SU-DHL-6 (cell line): ENCODE results near the gene FBXL13.

Source experiments
- H2AFZ ChIP-seq: fragments of 200-600 bp; sonication (generic); 2 replicates; pipeline ENCODE4 v1.6.1; 2014; ENCODE audit warnings: low read depth, mild to moderate bottlenecking, moderate library complexity, mixed read lengths, antibody characterized with exemption, low read length; ENCODE audit not compliant: severe bottlenecking
- H3F3A ChIP-seq: fragments of 200-600 bp; shearing (Covaris generic); 2 replicates; pipeline ENCODE4 v1.6.0; 2016; ENCODE audit warnings: antibody characterized with exemption, mild to moderate bottlenecking; ENCODE audit not compliant: insufficient read depth
- H3K27ac ChIP-seq: fragments of 200-600 bp; sonication (generic); 2 replicates; pipeline ENCODE4 v1.5.1; 2016; ENCODE audit warnings: low read depth, mild to moderate bottlenecking, low read length, moderate library complexity, mixed read lengths
- H3K27me3 ChIP-seq: fragments of 200-600 bp; sonication (generic), shearing (Covaris generic); 2 replicates; pipeline ENCODE4 v1.6.0; 2014; ENCODE audit warnings: mild to moderate bottlenecking, low read length
- H3K36me3 ChIP-seq: fragments of 200-600 bp; sonication (generic); 2 replicates; pipeline ENCODE4 v1.6.1; 2014; ENCODE audit warnings: mild to moderate bottlenecking, low read length, mixed read lengths
- H3K4me2 ChIP-seq: fragments of 300-600, 200-600 bp; shearing (Covaris generic), sonication (generic); 2 replicates; pipeline ENCODE4 v1.6.0; 2014; ENCODE audit warnings: low read length, low read depth, mild to moderate bottlenecking; ENCODE audit not compliant: poor library complexity, severe bottlenecking
- H3K4me3 ChIP-seq: fragments of 200-600 bp; sonication (generic); 2 replicates; pipeline ENCODE4 v1.5.1; 2014; ENCODE audit warnings: antibody characterized with exemption, low read length, mild to moderate bottlenecking, mixed read lengths; ENCODE audit not compliant: insufficient read depth, poor library complexity, severe bottlenecking
- H3K79me2 ChIP-seq: fragments of 200-600 bp; sonication (generic); 2 replicates; pipeline ENCODE4 v1.6.1; 2014; ENCODE audit warnings: mild to moderate bottlenecking, low read length, moderate library complexity; ENCODE audit not compliant: insufficient read depth
- H3K9ac ChIP-seq: fragments of 200-600 bp; sonication (generic); 2 replicates; pipeline ENCODE4 v1.7.0; 2014; ENCODE audit warnings: mild to moderate bottlenecking, low read length
- H3K9me2 ChIP-seq: fragments of 200-600 bp; sonication (generic); replicated peaks from 2 replicates; pipeline ENCODE4 v1.6.1; 2014; ENCODE audit warnings: low read length; ENCODE audit not compliant: insufficient read depth
- H3K9me3 ChIP-seq: fragments of 200-600 bp; sonication (generic); 2 replicates; pipeline ENCODE4 v1.6.1; 2014; ENCODE audit warnings: low read length, mixed read lengths; ENCODE audit not compliant: insufficient read depth
- H4K20me1 ChIP-seq: fragments of 200-600 bp; sonication (generic); 2 replicates; pipeline ENCODE4 v1.6.1; 2014; ENCODE audit warnings: low read depth, mild to moderate bottlenecking, antibody characterized with exemption, low read length, moderate library complexity, mixed read lengths
- EZH2phosphoT487 ChIP-seq: fragments of 200-600 bp; sonication (generic), shearing (Covaris generic); conservative IDR thresholded peaks from 2 replicates; pipeline ENCODE4 v1.6.1; 2018; ENCODE audit warnings: mild to moderate bottlenecking, antibody characterized with exemption, low read length, moderate library complexity, mixed read lengths
- TF ChIP-seq, protein P1 (sequence below): fragments of 200-600 bp; sonication (generic); IDR thresholded peaks from one replicate; pipeline ENCODE4 v1.5.1; 2017; ENCODE audit warnings: antibody characterized with exemption, mild to moderate bottlenecking, low read length, moderate library complexity; ENCODE audit not compliant: insufficient read depth, poor library complexity, severe bottlenecking

Gene FBXL13

GRCh38 chr7:102845346-102845745 lies 229.2 kb downstream of the FBXL13 start:
- TF ChIP-seq EZH2phosphoT487 = no peak
- TF ChIP-seq, protein P1, sequence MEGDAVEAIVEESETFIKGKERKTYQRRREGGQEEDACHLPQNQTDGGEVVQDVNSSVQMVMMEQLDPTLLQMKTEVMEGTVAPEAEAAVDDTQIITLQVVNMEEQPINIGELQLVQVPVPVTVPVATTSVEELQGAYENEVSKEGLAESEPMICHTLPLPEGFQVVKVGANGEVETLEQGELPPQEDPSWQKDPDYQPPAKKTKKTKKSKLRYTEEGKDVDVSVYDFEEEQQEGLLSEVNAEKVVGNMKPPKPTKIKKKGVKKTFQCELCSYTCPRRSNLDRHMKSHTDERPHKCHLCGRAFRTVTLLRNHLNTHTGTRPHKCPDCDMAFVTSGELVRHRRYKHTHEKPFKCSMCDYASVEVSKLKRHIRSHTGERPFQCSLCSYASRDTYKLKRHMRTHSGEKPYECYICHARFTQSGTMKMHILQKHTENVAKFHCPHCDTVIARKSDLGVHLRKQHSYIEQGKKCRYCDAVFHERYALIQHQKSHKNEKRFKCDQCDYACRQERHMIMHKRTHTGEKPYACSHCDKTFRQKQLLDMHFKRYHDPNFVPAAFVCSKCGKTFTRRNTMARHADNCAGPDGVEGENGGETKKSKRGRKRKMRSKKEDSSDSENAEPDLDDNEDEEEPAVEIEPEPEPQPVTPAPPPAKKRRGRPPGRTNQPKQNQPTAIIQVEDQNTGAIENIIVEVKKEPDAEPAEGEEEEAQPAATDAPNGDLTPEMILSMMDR = no peak

DNA sequence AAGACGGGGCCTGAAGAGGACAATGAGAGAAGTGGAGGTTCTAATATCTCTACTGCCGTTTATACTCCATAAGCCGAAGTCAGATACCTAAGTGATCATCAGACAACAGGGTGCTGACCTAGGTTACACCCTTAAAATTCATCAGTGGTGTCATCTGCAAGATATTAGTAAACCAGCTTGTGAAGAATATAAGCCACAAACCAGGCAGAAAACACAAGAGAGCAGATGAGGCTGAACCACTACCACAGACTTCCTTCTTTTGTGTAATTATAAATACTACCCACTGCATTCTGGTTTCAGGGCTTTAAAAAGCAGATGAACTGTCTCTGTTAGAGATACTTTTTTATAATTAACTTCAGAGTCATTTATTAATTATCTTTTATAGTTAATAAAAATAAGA lies 230.7 kb downstream of the FBXL13 start:
- TF ChIP-seq, protein P1 = no peak
- no peak for TF ChIP-seq EZH2phosphoT487
- no peak overlapping the region for H3K9ac ChIP-seq

More at GRCh38 chr7:102845346-102845745, 229.2 kb downstream of the FBXL13 start:
- Histone ChIP-seq H3K9me2 (no peaks in the 10 kb centered on the region), H3F3A (no peaks in the 10 kb centered on the region), H3K27ac (no peak overlapping the region), H3K27me3 (no peaks in the 10 kb centered on the region), H3K36me3 (no peaks in the 10 kb centered on the region), H2AFZ (no peak overlapping the region), H4K20me1 (no peaks in the 10 kb centered on the region), H3K4me3 (no peak overlapping the region), H3K9me3 (no peaks in the 10 kb centered on the region), H3K9ac (no peak overlapping the region), H3K4me2 (no peak overlapping the region), H3K79me2 (no peaks in the 10 kb centered on the region)

DNA sequence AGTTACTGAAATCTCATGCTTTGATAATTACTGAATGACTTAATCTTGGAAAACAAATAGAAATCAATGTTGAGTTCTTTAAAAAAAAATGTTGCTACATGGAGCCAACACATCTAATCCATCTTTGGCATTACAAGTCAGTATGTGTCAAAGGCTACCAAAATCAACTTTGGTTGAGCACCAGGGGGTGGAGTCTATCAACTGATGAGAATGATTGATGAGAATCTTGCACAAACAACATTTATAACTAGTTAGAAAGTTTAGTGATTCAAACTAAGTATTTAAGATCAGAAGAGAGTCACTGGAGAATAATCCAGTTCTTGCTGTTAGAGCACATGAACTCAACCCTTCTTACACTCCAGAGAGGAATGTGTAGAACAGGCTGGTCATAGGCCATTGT lies 232.3 kb downstream of the FBXL13 start:
- H3K9me3 ChIP-seq = no peaks in the 10 kb centered on the region
- H3K27ac ChIP-seq = no peak overlapping the region
- no peaks in the 10 kb centered on the region for H3F3A ChIP-seq
- H3K4me2 ChIP-seq = no peak overlapping the region
- H3K9me2 ChIP-seq = no peaks in the 10 kb centered on the region
- H3K79me2 ChIP-seq = no peaks in the 10 kb centered on the region
- H3K36me3 ChIP-seq = no peaks in the 10 kb centered on the region
- H3K9ac ChIP-seq = no peak overlapping the region
- no peak overlapping the region for H2AFZ ChIP-seq
- no peaks in the 10 kb centered on the region for H4K20me1 ChIP-seq
- no peaks in the 10 kb centered on the region for H3K27me3 ChIP-seq
- TF ChIP-seq, protein P1 = no peak
- TF ChIP-seq EZH2phosphoT487 = no peak
- H3K4me3 ChIP-seq = no peak overlapping the region

More for the DNA sequence above, 230.7 kb downstream of the FBXL13 start:
- Histone ChIP-seq H3K36me3 (no peaks in the 10 kb centered on the region), H3K27ac (no peak overlapping the region), H3K79me2 (no peaks in the 10 kb centered on the region), H3K4me2 (no peak overlapping the region), H3K9me3 (no peaks in the 10 kb centered on the region), H3K4me3 (no peak overlapping the region), H3K9me2 (no peaks in the 10 kb centered on the region), H3K27me3 (no peaks in the 10 kb centered on the region), H4K20me1 (no peaks in the 10 kb centered on the region), H2AFZ (no peak overlapping the region), H3F3A (no peaks in the 10 kb centered on the region)
